Measurements from ENCODE around the gene POLR2J.

POLR2J gene

DNA sequence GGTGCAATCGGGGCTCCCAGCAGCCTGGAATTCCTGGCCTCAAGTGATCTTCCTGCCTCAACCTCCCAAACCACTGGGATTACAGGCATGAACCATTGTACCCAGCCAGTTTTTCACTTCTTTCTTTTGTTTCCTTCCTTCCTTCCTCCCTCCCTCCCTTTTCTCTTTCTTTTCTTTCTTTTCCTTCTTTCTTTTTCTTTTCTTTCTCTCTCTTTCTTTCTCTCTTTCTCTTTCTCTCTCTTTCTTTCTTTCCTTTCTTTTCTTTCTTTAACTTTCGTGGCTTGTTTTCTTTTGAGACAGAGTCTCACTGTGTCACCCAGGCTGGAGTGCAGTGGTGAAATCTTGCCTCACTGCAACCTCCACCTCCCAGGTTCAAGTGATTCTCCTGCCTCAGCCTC lies 33.0 kb downstream of the POLR2J start:
- Mint-ChIP-seq H3K4me3 (no peak overlapping the region), H3K27ac (peak overlapping the region; percentile 41), H3K4me1 (peaks cover 6% of the 10 kb centered on the region), H3K9me3 (no peaks in the 10 kb centered on the region), H3K27me3 (ENCODE audit: low read depth, poor library complexity) (no peaks in the 10 kb centered on the region), H3K36me3 (ENCODE audit: low read depth) (peaks cover 30% of the 10 kb centered on the region)
- no peak for DNase-seq
- TF ChIP-seq, protein P1, sequence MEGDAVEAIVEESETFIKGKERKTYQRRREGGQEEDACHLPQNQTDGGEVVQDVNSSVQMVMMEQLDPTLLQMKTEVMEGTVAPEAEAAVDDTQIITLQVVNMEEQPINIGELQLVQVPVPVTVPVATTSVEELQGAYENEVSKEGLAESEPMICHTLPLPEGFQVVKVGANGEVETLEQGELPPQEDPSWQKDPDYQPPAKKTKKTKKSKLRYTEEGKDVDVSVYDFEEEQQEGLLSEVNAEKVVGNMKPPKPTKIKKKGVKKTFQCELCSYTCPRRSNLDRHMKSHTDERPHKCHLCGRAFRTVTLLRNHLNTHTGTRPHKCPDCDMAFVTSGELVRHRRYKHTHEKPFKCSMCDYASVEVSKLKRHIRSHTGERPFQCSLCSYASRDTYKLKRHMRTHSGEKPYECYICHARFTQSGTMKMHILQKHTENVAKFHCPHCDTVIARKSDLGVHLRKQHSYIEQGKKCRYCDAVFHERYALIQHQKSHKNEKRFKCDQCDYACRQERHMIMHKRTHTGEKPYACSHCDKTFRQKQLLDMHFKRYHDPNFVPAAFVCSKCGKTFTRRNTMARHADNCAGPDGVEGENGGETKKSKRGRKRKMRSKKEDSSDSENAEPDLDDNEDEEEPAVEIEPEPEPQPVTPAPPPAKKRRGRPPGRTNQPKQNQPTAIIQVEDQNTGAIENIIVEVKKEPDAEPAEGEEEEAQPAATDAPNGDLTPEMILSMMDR (IDR thresholded peaks at IDR 0.05), result no peak

DNA sequence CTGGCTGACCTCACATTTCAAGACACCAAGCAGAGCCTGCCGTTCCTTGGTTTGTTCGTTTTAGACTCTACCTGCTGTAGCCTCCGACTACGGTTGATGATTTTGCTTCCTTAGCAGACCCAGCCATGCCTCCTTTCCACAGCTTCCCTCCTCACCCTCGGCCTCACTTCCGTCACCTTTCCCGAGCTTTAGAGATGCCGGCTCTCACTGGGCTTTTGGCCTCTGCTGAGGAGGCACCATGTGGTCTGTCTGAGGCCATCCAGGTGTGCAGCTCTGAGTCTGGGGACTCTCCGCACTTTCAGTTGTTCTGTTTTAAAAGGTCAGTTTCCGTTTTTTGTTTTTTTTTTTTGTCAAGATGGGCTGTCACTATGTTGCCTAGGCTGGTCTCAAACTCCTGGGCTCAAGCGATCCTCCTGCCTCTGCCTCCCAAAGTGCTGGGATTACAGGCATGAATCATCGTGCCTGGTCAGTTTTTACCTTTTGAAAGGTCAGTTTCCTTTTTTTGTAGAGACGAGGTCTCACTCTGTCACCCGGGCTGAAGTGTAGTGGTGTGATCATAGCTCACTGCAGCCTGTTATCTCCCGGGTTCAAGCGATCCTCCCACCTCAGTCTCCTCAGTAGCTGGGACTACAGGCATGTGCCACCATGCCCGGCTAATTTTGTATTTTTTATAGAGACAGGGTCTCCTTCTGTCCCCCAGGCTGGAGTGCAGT lies 33.6 kb downstream of the POLR2J start:
- no peak overlapping the region for H3K4me3 Mint-ChIP-seq
- H3K4me1 Mint-ChIP-seq, result peaks cover 6% of the 10 kb centered on the region
- H3K36me3 Mint-ChIP-seq (ENCODE audit: low read depth), result peaks cover 30% of the 10 kb centered on the region
- H3K9me3 Mint-ChIP-seq, result no peaks in the 10 kb centered on the region
- H3K27me3 Mint-ChIP-seq (ENCODE audit: low read depth, poor library complexity), result no peaks in the 10 kb centered on the region
- TF ChIP-seq, protein P1 (IDR thresholded peaks at IDR 0.05), result no peak
- H3K27ac Mint-ChIP-seq, result peak overlapping the region; percentile 78
- no peak for DNase-seq

DNA sequence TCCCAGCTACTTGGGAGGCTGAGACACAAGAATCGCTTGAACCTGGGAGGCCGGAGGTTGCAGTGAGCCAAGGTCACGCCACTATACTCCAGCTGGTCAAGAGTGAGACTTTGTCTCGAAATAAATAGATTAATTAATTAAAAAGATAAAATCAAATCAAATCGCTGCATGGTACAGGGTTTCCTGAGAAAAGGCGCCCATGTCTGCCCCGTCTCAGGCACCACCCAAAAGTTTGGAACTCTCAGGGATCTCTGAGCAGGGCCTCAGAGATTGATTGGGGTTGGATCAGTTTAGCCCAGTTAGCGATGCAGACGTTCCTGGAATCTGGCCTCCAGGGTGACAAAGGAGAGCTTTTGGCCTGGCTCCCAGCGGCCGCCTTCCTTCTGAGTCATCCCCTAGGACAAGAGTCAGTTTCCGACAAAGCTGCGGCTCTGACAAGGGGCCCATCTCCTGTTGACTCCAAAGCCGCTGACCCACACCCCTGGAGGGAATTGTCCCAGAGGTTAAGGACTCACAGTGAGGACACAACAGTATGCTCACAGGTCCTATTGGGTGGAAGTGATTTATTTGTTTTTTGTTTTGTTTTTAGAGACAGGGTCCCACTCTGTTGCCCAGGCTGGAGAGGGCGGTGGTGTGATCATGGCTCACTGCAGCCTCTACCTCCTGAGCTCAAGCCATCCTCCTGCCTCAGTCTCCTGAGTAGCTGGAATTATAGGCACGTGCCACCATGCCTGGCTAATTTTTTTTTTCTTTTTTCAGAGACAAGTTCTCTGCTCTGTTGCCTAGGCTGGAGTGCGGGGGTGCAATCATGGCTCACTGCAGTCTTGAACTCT lies 38.5 kb downstream of the POLR2J start:
- H3K27ac Mint-ChIP-seq, result no peak overlapping the region
- peaks cover 38% of the 10 kb centered on the region for H3K36me3 Mint-ChIP-seq (ENCODE audit: low read depth)
- DNase-seq, result no peak
- TF ChIP-seq, protein P1 (IDR thresholded peaks at IDR 0.05), result no peak
- no peaks in the 10 kb centered on the region for H3K27me3 Mint-ChIP-seq (ENCODE audit: low read depth, poor library complexity)
- H3K9me3 Mint-ChIP-seq, result no peaks in the 10 kb centered on the region
- H3K4me3 Mint-ChIP-seq, result no peak overlapping the region
- H3K4me1 Mint-ChIP-seq, result peaks cover 17% of the 10 kb centered on the region

DNA sequence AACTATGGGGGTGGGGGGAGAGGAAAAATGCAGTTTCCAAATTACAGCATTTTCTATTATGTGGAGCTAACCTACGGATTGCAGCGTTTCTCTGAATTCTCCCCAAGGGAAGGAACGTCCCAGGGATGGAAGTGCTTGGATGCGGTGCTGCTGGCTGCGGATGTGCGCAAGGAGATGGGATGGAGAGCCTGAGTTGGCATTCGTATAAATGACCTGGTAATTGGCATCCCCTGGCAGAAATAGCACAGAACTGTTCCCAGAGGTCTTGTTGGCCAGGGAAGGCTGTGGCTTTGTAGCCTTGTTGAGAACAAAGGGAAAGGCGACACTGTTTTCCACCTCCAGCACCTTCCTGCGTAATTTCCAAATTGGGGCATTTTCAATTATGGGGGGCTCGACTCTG lies 42.6 kb downstream of the POLR2J start:
- Mint-ChIP-seq H3K4me1 (peaks cover 35% of the 10 kb centered on the region), H3K36me3 (ENCODE audit: low read depth) (peaks cover 14% of the 10 kb centered on the region), H3K27me3 (ENCODE audit: low read depth, poor library complexity) (no peaks in the 10 kb centered on the region), H3K27ac (peak overlapping the region; percentile 45), H3K4me3 (peak overlapping the region; percentile 4), H3K9me3 (no peaks in the 10 kb centered on the region)
- TF ChIP-seq, protein P1 (IDR thresholded peaks at IDR 0.05), result no peak
- no peak for DNase-seq

DNA sequence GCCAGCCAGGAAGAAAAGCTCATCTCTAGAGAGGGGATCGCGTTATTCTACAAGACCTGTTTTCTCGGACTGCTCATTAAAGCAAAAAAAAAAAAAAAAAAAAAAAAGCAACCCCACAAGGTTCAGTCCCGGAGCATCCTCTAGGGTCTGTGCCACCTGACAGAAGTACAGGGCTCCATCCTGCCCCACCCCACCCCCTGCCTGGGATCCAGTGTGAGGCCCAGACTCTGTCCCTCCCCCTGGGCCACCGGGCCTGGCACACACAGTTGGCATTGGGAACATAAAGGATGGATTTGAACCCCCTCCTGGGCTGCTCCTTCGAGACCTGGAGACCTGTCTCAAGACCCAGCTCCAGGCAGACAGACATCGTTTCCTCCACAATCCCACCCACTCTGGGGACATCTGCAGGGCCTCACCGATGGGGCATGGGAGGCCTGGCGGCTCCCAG lies 44.7 kb downstream of the POLR2J start:
- Mint-ChIP-seq H3K27ac (no peak overlapping the region), H3K4me3 (peak overlapping the region; percentile 90), H3K36me3 (ENCODE audit: low read depth) (peaks cover 10% of the 10 kb centered on the region), H3K9me3 (no peaks in the 10 kb centered on the region), H3K4me1 (peaks cover 49% of the 10 kb centered on the region), H3K27me3 (ENCODE audit: low read depth, poor library complexity) (no peaks in the 10 kb centered on the region)
- no peak for DNase-seq
- TF ChIP-seq, protein P1 (IDR thresholded peaks at IDR 0.05), result no peak

All from nephron progenitor cell (in vitro differentiated cells).